HG02938 (cell line): ENCODE results near the gene ARHGAP24.

Source experiments
- ATAC-seq: cut with Tn5 transposase; IDR thresholded peaks from one replicate; pipeline ENCODE4 v1.9.1; 2021; ENCODE audit warnings: mild to moderate bottlenecking, moderate library complexity; ENCODE audit not compliant: unreplicated experiment

ARHGAP24 gene

DNA sequence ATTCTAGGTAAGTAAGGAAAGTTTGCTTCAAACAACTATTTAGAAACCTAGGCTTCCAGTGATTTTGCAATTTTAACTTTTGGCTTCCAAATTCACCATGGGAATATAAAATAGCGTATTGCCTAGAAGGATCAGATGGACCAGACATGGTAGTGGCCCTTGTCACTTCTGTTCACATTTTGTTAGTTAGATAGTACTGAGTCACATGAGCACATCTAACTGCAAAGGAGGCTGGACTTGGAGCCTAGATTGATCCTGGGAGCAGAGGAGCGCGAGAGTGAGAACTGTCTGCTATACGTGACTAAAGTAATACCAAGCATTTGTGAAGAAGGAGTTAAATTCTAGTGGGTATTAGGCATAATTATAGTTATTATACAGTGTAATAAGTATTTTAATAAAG lies 102.4 kb downstream of the ARHGAP24 start:
- no peak for ATAC-seq

DNA sequence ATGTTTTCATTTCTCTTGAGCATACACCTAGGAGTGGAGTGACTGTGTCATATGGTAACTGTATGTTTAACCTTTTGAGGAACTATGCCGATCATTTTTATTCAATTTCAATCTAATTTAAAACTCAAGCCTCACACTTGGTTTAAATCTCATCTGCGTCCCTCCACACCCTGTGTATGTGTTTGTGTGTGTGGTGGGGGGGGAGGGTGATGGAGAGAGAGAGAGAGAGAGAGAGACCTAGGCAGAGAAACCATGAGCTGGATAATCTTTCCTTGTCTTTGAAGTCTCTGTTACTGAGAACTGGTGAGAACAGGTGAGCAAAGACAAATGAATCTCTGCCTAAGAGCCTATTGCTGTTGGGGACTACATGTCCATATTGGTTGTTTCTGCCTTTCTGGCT lies 105.0 kb downstream of the ARHGAP24 start:
- ATAC-seq: no peak

DNA sequence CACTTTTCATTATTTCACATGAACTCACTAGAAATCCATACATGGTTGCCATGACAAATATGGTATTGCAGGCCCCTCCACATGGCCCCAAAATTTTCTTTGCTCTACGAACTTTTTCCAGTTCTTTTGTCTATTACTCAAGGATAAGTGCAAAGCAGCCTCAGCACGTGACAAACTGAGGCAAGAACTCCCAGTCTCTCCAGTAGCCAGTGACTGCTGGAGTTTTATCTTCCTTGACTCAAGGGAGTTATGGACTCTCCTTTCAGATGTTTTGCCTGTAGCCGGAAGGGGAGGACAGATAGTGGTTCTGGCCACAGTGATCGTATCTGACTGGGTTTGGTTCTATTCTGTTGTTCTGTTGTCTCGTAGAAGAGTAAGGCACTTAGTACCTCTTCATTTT lies 105.5 kb downstream of the ARHGAP24 start:
- no peak for ATAC-seq

DNA sequence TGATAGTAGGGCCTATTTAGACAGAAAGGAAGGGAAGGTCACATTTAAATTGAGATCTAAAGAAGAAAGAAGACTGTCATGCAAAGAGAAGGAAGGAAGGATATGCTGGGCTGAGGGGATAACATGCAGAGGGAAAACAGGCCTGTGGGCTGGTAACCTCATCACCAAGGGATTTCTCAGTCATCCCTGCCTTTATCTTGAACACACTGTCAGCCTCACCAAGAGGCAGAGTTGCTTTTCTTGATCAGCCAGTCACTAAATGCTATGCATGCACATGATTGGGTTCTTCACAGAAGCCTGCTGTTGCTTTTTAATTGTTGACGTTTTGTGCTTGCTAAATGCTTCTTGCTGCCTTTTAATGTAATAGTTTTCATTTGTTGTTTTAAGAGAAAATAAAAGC lies 113.0 kb downstream of the ARHGAP24 start:
- no peak for ATAC-seq

DNA sequence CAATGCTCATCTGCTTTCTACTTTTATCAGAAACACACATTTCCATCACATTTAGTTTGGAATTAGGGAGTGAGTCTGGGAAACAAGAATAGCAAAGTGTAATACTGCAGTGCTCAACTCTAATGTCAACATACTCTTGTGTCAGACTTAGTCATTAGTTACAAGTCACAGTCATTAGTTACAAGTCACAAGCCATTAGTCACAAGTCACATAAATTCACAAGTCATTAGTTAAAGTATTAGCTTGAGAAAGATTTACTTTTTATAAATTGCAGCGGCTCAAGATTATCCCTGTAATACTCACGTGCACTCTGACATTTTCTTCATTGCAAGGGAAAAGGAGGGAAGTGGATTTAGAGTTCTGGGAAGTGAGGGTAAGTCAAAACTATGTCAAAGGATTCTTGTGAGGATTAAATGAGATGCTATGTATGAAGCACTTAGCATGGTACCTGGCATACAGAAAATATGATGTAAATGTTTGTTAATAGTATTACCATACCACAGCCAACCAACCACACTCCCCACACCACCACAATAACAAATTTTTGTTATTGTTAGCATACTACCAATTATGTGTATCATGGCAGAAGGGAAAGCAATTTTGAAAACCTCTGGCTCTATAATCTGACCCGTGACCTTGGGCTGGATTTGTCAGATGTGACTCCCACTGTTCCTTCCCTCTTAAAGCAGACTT lies 116.6 kb downstream of the ARHGAP24 start:
- ATAC-seq: no peak

DNA sequence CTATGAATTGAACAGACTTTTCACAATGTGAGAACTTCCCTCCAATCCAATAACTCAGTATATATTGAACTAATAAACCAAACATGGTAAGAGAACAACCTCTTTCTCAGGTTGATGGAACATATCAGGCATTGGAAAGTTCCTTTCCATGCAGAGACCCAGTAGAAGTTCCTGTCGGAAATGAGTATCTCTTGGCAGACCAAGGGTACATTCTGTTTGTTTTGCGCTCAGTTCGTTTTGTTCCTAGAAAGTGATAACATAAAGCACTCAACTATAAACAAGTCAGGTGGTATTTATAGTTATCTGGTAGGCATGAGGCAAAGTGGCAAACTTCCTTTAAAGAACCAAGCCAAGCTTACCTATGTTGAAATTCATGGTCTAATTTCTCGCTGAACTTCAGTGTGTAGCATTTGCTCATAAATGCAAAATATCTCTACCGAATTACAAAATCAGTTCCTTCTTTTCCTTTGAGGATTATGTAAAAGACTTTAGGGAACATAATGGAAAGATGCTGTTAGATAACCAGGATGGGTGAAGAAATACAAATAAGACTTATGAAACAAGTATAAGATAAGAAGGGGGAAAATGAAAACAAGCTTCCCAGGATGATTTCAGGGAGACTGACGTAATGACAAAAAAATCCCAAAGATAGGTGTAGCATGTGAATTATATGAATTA lies 120.3 kb downstream of the ARHGAP24 start:
- no peak for ATAC-seq

DNA sequence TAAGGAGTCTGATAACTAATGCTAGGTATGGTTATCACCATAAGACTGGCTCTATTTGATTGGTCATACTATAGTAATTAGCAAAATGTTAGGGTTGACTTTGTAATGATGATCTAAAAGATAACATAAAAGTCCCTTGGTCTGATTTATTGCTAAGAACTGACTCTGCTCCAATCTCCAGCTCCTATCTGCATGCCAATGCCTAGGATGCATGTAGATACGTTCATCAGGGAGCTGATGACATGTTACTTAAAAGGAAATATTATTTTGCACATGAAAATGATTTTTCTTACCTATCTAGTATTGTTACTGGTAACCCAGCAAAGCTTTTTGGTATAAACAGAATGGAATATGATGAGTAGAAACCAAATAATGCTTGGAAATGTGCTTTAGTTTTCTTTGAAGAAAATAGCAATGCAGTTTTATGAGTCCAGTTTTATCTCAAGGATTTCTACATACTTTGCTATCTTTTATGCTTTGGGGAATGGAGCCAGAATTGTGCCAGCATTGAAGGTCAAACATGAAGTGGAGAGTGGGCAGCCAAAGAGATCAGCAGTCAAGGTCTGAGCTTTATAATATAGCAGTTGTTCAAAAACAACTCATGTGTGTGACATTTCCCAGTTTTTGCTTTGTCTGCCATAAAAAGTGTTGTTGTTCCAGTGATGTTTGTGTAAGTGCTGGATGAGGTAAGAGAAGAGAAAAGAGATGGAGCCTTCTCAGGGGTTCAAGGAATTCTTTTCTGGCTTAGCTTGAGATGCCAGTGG lies 121.0 kb downstream of the ARHGAP24 start:
- ATAC-seq: no peak

DNA sequence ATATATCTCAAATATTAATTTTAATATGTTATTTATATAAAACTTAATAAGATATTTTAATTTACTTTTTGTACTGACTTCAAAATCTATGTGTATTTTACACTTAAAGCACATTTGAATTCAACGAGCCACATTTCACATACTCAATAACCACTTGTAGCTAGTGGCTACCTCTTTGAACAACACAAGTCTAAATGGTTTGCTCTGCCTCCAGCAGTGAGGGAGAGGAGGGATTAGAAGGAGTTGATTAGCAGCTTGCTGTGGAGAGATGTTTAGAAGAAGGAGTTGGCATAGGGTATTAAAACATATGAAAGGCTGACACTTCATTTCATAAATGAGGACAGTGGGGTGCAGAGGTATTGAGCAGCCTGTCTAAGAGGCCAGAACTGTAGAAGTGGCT lies 124.0 kb downstream of the ARHGAP24 start:
- ATAC-seq: no peak

DNA sequence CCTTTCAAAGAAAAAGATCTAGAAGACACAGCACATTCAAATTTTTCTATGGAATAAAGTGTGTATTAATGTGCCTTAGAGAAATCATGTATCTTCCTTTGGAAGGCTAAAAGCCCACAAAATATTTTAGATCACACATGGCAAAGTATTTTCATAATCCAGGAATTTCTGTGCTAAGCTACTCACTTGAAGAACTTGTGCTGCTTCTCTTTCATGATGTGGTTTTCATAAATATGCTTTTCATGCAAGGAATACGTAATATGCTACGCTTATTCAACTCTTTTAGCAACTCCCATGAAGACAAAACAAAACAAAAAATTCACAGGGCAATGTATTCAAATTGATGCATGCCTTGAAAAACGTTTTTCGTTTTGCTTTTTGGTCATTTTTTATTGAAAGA lies 125.6 kb downstream of the ARHGAP24 start:
- no peak for ATAC-seq

DNA sequence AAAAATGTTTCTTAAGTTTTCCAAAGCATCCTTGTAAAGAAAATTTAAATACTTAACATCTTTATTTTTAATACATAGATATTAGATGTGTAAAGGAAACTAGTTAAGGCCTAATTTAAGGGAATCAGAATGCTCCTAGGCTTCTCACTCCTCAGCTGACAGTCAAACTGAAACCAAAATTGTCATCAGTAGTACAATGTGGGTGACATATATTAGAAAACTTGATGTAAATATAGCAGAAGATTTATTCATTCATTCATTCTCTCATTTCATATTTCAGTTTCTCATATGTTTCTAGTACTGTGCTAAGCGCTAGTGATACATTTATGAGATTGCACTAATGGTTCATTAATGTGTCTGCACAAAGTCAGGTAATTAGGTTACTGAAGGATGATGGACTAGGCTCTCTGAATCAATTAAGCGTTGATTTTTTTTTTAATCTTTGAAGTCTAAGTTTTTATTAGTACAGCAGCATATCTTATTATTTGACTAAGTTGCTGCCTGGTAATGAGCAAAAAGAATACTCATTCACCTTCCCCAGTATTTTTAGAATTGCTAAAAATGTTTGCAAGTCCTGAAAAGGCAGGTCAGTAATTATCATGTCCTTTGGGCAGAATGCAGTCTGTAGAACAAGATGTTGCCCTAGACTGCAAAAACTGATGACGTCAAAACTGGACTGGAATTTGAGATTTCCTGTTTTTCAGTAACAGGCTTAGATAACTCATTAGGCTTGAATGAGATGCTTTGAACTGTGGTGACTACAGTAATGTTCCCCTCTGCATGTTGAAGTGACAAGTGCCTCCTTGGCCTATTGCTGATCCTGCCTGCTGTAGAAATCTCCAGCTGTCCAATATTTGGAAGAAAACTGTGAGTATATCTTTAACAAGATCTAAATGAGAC lies 128.7 kb downstream of the ARHGAP24 start:
- ATAC-seq: peak; percentile 64

DNA sequence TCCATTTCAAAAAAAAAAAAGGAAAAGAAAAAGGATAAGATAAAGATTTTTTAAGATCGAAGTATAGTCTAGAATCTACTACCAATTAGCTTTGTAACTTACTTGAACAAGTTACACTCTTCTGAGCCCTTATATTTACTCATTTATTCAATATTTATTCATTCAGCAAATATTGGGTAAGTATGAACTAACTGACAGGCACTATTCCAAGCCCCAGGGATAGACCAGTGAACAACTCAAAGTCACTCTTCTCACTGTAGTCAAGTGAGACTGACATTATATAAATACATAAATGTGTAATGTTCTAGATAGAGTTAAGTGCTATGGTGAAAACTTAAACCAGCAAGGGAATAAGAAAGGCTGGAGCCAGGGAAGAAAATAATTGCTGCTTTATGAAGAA lies 131.6 kb downstream of the ARHGAP24 start:
- no peak for ATAC-seq

DNA sequence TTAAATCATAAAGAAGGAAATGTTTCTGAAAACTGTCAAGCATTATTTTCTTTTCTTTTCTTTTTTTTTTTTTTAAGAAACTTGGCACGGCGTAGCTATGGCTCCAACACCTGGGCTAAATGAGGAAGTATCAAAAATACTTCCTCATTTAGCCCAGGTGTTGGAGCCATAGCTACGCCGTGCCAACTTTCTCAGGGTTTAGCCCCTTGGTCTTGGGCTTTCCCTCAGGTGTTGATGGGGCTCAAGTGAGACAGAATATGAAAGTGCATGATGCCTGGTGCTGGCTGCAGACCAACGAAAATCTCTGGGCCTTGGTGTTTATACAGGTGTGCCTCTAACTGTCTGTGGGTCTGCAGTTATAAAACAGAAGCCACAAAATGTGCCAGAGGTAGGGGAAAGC lies 132.7 kb downstream of the ARHGAP24 start:
- ATAC-seq: peak; percentile 45

DNA sequence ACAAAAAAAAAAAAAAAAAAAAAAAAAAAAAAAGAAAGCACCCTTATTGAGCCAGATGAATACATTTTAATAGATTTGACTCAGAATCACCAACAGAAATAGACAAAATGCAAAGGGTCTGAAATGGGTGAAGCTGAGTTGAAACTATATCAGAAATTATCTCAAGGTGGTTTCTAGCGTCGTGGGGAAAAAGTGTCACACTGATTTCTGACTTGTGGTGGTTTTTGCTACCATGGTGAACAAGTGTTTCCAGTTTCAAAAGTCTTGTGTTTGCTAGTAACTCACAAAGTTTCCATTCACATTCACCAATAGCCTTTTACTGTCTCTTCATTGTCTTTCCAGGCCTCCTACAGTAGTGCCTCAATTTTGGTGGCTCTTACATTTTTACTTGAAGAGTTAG lies 135.5 kb downstream of the ARHGAP24 start:
- ATAC-seq: peak; percentile 89

DNA sequence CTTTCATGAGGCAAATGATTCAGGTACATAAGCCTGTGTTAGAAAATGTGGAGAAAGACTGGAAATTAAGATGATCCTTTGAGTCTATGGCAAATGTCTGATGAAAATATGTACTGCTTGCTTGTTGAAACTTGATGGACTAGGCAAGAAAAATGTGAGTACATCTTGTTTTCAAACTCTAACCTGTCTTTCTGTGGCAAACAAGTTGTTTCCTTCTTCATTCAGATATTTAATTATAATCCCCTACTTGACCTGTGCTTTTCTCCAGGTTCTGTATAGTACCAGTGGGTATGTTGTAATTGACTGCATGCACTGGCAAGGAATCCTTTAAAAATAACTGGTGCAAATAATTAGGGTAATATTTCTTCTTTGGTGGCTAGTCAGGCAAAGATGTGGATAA lies 136.7 kb downstream of the ARHGAP24 start:
- ATAC-seq: no peak

DNA sequence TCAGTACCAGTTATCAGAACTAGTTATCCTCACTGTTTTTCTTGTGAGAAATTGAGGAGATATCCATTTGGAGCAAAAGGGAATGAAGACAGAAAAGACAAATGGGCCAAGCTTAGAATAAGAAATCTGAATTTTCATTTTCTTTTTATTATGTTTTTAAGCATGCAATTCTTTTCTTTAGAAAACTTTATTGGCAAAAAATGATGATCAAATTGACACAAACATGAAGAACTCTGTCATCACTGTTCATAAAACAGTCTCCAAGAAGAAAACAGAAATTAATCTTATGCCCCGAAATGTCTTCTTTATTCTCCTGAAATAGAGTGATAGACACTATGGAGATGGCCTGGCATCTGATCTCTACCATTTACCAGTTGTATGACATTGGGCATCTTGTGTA lies 139.0 kb downstream of the ARHGAP24 start:
- ATAC-seq: no peak

DNA sequence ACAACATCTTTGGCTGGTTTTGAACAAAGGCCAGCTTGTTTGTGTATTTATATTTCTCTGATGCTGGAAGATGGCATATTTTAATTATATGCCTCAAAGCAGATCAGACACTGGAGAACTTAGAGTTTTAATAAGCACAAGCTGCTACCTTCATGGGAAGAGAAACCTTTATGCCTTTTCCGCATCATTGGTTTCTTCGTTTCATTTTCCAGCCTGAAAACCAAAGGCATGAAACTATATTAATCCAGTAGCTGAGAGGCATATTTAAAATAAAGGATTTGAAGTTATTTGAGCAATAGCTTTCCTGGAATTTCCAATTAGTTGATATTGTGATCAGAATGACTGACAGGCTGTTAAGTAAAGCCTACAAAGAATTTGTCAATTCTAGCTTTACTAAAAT lies 141.0 kb downstream of the ARHGAP24 start:
- ATAC-seq: no peak

DNA sequence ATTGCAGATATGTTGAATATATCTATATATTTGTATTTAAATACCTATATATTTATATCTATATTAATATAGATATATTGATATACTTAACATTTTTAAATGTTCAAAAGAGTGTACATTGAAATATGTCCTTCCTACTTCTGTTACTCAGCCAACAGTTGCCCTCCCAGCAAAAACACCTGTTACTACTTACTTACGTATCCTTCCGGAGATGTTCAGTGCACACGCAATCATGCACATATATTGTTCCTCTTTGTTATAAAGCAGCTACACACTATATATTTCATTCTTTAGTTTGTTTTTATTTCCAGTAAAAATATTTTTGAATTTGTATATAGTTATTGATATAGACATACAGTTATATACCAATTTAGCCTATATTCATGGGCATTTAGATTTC lies 142.3 kb downstream of the ARHGAP24 start:
- no peak for ATAC-seq

DNA sequence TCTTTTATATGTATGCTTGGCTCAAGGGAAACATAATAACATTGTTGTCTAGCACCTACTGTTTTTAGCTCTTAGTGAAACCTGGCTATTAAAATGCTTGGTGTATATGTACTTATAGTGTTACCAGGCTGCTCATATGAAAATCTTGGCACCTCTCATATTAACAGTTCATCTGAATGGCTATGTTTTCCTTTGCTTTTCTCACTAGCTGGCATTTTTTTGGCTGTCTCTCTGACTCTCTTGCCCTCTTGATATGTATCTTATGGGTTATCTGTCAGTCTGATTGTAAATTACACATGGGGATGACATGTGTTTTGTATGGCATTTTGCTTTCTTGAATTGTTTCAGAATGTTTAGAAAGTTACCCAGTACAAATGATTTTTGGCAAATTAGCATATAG lies 158.0 kb downstream of the ARHGAP24 start:
- ATAC-seq: no peak

DNA sequence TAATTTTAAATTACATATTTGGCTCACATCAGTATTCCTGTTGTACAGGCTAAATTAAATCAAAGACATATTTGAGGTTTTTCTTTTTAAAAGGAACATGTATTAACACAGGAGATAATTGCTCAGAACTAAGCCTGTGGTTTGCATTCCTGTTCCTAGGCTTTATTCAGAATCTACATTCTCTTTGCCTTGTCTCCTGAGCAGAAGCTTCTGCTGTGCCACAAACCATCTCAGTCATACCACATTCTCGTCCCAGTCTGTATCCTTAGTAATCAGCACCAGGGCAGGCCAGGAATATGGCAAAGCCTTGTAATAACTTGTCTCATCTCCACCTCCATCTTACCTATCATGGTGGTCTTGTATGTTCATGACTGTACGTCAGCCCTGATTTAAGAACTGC lies 162.8 kb downstream of the ARHGAP24 start:
- no peak for ATAC-seq

DNA sequence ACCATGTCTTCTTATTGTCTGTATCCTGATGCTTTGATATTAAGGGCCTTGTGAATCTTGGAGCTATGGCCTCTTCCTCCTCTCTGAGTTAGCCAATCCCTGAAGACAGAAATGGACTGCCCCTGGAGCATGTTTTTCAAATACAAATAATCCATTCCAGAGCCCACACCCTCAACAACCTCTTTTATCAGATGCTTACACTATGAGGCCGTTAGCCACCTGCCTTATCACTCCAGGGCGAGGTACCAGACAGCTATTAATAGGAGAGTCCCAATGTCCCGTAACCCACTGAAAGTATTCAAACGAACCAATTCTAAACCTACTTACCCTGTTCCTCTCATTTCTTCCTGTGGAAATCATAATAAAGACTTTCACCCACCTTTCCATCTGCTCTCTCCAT lies 165.0 kb downstream of the ARHGAP24 start:
- ATAC-seq: no peak
